BE2C (cell line): ENCODE measurements around the gene PLPP4.

Experiments used
- DNase-seq: peaks from one replicate; pipeline ENCODE4 v3.0.0-alpha.2; 2020
- H3K27me3 ChIP-seq: fragments of 250-450 bp; sonication (Bioruptor Pico); 2 replicates; pipeline ENCODE4 v1.5.1; 2020; ENCODE audit warnings: mild to moderate bottlenecking
- H3K36me3 ChIP-seq: fragments of 250-450 bp; sonication (Bioruptor Pico); 2 replicates; pipeline ENCODE4 v1.5.1; 2020; ENCODE audit warnings: mild to moderate bottlenecking
- H3K4me1 ChIP-seq: fragments of 250-450 bp; sonication (Bioruptor Pico); 2 replicates; pipeline ENCODE4 v1.5.1; 2020
- H3K4me3 ChIP-seq: 2 replicates; pipeline ENCODE4 v1.5.1; 2011; ENCODE audit warnings: low read depth, low read length
- H3K9me3 ChIP-seq: fragments of 250-450 bp; sonication (Bioruptor Pico); 2 replicates; pipeline ENCODE4 v1.5.1; 2020
- TF ChIP-seq, protein P1 (sequence below): IDR thresholded peaks from 2 replicates; pipeline ENCODE4 v1.5.1; 2012; ENCODE audit warnings: mild to moderate bottlenecking, low read depth, low read length

The PLPP4 gene

DNA sequence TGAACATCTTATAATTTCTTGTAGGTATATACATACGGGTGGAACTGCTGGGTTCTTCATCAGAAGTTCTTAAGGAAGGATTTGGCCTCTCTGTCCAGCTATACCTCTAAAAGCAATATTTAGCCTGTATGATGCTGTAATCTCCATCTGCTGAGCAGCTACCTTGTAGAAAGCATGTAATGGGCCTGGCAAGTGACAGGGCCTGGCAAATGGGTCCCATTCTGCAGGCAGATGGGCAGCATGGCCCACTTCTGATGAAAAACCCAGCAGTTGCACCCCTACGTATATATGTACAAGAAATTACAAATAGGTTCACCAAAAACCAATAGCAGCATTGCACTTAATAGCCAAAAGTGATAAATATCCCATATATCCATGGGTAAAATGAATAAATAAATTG, 9.0 kb downstream of the PLPP4 start:
- Histone ChIP-seq H3K4me3 (no peak overlapping the region), H3K4me1 (no peaks in the 10 kb centered on the region; the same call in 1 of the 2 replicates), H3K36me3 (no peaks in the 10 kb centered on the region), H3K27me3 (no peaks in the 10 kb centered on the region), H3K9me3 (no peaks in the 10 kb centered on the region)
- no peak for DNase-seq
- TF ChIP-seq, protein P1, sequence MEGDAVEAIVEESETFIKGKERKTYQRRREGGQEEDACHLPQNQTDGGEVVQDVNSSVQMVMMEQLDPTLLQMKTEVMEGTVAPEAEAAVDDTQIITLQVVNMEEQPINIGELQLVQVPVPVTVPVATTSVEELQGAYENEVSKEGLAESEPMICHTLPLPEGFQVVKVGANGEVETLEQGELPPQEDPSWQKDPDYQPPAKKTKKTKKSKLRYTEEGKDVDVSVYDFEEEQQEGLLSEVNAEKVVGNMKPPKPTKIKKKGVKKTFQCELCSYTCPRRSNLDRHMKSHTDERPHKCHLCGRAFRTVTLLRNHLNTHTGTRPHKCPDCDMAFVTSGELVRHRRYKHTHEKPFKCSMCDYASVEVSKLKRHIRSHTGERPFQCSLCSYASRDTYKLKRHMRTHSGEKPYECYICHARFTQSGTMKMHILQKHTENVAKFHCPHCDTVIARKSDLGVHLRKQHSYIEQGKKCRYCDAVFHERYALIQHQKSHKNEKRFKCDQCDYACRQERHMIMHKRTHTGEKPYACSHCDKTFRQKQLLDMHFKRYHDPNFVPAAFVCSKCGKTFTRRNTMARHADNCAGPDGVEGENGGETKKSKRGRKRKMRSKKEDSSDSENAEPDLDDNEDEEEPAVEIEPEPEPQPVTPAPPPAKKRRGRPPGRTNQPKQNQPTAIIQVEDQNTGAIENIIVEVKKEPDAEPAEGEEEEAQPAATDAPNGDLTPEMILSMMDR = no peak

DNA sequence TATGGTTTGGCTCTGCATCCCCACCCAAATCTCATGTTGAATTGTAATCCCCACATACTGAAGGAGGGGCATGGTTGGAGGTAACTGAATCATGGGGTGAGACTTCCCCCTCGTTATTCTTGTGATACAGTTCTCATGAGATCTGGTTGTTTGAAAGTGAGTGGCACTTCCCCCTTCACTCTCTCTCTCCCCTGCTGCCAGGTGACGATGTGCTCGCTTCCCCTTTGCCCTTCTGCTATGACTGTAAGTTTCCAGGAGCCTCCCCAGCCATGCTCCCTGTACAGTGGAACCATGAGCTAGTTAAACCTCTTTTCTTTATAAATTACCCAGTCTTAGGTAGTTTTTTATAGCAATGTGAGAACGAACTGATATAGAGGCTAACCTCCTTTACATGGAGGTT, 16.6 kb downstream of the PLPP4 start:
- Histone ChIP-seq H3K27me3 (no peaks in the 10 kb centered on the region), H3K4me1 (peaks cover 22% of the 10 kb centered on the region), H3K4me3 (no peak overlapping the region), H3K9me3 (no peaks in the 10 kb centered on the region), H3K36me3 (no peaks in the 10 kb centered on the region)
- TF ChIP-seq, protein P1 = no peak
- DNase-seq = no peak

DNA sequence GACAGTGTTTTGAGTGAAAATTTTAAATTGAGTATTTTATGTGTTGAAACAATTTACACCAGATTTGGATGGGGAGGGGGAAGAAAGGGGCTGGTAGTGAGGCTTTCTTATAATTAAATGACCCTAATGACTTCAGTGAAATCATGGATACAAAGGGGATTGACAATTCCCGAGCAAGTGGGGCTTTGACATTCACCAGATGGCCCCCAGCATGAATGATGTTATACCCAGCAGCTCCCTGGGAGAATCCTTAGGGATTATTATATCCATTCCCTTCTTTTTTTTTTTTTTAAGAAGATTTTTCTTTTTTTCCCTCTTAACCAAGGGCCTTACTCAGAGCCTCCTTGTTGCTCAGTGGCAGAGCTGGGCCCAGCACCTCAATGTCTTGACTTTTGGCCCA, 17.9 kb downstream of the PLPP4 start:
- DNase-seq = peak; percentile 78
- H3K4me3 ChIP-seq = no peak overlapping the region
- no peaks in the 10 kb centered on the region for H3K36me3 ChIP-seq
- H3K4me1 ChIP-seq = peaks cover 33% of the 10 kb centered on the region
- no peaks in the 10 kb centered on the region for H3K27me3 ChIP-seq
- TF ChIP-seq, protein P1 = no peak
- H3K9me3 ChIP-seq = no peaks in the 10 kb centered on the region

DNA sequence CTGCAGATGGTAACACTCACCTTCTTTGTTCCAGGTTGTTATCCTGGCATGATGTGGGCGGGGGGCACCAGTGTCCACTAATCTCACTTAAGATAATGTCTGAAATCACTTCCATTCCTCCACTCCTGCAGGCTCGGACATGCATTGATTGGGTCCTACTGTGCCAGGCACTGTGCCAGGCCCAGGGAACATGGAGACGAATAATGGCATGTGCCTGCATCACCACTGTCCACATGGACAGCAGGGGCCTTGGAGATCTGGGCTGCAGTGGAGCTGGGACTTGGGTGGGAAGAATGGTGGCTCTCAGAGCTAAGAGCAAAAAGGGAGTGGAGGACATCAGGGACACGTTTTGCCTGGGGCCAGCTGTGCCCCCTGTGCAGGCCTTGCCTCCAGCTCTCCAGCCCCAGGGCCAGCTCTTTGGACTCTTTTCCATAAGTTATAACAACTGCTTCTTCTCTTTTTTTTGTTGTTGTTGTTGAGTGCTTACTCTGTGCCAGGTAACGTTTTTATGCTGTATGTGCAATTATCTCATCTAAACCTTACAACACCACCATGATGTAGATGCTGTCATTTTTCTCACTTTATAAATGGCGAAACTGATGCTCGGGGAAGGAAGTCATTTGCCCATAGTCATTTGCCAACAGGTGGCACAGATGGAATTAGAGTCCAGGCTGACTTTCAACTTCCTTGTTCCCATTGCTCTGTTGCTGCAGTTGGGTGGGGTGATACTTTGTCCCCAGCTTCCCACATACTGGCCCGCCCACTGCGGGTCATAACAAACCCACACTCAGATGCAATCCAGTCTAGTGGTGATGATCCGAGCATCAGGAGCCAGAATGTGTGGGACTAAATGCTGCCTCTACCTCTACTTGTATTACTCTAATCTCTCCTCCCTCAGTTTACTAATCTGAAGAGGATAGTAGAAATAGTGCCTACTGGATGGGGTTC, 19.1 kb downstream of the PLPP4 start:
- H3K4me1 ChIP-seq = peaks cover 42% of the 10 kb centered on the region
- DNase-seq = no peak
- no peaks in the 10 kb centered on the region for H3K36me3 ChIP-seq
- no peaks in the 10 kb centered on the region for H3K9me3 ChIP-seq
- TF ChIP-seq, protein P1 = no peak
- no peaks in the 10 kb centered on the region for H3K27me3 ChIP-seq
- H3K4me3 ChIP-seq = no peak overlapping the region

DNA sequence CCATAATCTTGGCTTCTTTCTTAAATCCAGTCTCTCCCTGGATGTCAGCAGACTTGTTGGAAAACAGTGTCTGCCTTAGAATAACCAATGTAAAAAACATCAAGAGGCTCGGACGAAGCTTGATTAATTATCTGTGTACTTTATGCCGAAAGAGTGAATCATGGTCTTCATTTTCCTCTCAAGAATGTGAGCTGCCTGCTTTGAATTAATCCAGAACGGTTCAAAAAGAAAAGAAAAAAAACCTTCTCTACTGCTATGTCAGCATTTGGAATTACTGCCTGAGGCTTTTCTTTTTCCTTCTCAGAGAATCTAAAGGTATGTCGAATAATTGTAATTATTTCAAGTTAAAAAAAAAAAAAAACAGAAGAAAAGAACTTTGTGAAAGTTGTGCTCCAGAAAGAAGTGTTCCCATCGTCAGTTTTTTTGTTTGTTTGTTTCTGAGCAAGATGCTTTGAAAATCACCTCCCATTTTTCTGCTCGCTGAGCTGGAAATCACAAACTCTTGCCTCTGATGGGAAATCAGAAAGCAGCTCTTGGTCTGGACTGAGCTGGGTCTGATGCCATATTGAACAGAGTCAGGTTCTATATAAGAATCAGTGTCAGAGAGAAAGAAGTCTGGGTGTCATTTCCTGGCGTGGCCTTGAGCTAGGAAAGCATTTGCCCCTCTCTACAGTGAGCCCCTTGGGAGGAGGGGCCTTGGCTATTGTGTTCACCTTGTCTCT, 20.2 kb downstream of the PLPP4 start:
- no peak for DNase-seq
- Histone ChIP-seq H3K36me3 (no peaks in the 10 kb centered on the region), H3K27me3 (no peaks in the 10 kb centered on the region), H3K4me3 (no peak overlapping the region), H3K4me1 (peaks cover 42% of the 10 kb centered on the region), H3K9me3 (no peaks in the 10 kb centered on the region)
- TF ChIP-seq, protein P1 = no peak

DNA sequence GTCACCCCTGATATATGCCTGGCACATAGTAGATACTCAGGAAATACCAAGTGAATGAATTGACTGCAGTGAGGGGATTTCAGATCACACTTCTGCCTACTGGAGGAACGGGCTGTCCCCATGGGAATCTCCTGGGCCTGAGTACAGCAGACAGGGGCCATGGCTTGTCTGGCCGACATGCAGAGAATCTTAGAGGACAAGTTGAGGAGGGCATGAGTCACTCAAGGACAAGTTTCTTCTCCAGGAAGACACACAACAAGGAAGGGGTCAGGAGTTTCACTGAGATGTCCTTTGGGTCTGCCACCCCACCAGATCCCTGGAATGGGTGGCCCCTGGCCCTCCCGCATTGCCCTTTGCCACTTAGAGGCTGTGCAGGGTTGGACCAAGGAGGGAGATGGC, 20.7 kb downstream of the PLPP4 start:
- TF ChIP-seq, protein P1 = no peak
- no peak overlapping the region for H3K4me3 ChIP-seq
- no peak for DNase-seq
- no peaks in the 10 kb centered on the region for H3K9me3 ChIP-seq
- H3K27me3 ChIP-seq = no peaks in the 10 kb centered on the region
- H3K4me1 ChIP-seq = peaks cover 42% of the 10 kb centered on the region
- no peaks in the 10 kb centered on the region for H3K36me3 ChIP-seq
